ENCODE measurements around the gene SYCN.

The SYCN gene

DNA sequence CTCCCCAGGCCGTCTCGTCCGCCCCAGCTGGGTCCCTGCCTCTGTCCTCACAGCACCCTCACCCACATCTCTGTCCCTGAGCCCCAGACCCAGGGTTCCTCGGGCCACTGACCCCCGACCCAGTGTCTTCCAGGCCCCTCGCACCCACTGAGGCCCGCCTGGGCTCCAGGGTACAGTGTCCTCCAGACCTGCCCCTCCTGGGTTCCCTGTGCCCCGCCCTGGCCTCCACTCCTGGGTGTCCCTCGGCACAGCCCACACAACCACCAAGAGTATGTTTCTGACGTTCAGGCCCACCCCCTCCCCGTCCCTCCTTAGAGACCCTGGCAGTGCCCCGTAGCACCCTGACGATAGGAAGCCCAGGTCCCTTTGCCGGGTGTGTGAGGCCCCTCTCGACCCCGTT lies 29.9 kb downstream of the SYCN start:
- Histone ChIP-seq H3K4me2 (ENCODE audit: low read length, poor library complexity, severe bottlenecking) (no peak overlapping the region), H2BK15ac (ENCODE audit: low read depth, poor library complexity, severe bottlenecking) (no peak overlapping the region), H3K4me3 (ENCODE audit: insufficient read depth in 1 of 2, low read depth in 1 of 2, low read length in 2 of 2) (no peak overlapping the region), H3K9me3 (ENCODE audit: control insufficient read depth, low read length) (no peaks in the 10 kb centered on the region), H3K27me3 (ENCODE audit: control insufficient read depth in 1 of 2, insufficient read depth in 1 of 2, low read length in 2 of 2) (no peaks in the 10 kb centered on the region), H3K14ac (ENCODE audit: low read length in 2 of 2) (no peak overlapping the region), H3K27ac (ENCODE audit: low read length, poor library complexity, severe bottlenecking) (no peak overlapping the region), H3K23ac (ENCODE audit: low read length in 2 of 2) (no peak overlapping the region), H3K4me1 (ENCODE audit: control insufficient read depth, insufficient read depth, low read depth, low read length) (peaks cover 17% of the 10 kb centered on the region), H2AK5ac (ENCODE audit: low read length, severe bottlenecking) (no peak overlapping the region), H4K8ac (ENCODE audit: low read length) (no peak overlapping the region), H3K18ac (ENCODE audit: low read depth in 1 of 2, low read length in 2 of 2) (no peak overlapping the region), H2BK120ac (ENCODE audit: low read depth, low read length) (no peak overlapping the region), H3K79me1 (replicated peaks; ENCODE audit: low read length, poor library complexity, severe bottlenecking) (peaks cover 35% of the 10 kb centered on the region), H3K36me3 (ENCODE audit: control insufficient read depth in 1 of 2, insufficient read depth in 2 of 2, low read depth in 1 of 2, low read length in 2 of 2) (peaks cover 39 to 98% of the 10 kb centered on the region in 2 experiments), H2AFZ (ENCODE audit: low read depth, low read length) (no peak overlapping the region), H4K91ac (ENCODE audit: low read length) (no peak overlapping the region), H3K9ac (ENCODE audit: low read length) (no peak overlapping the region), H2BK12ac (ENCODE audit: low read length in 2 of 2) (no peak overlapping the region), H3K4ac (ENCODE audit: low read depth in 1 of 2, low read length in 2 of 2) (no peak overlapping the region), H2BK5ac (ENCODE audit: low read depth, low read length, poor library complexity, severe bottlenecking) (no peak overlapping the region)
- 89% methylated on average over 16 of the region's 16 CpGs for WGBS
- DNase-seq: no peak

DNA sequence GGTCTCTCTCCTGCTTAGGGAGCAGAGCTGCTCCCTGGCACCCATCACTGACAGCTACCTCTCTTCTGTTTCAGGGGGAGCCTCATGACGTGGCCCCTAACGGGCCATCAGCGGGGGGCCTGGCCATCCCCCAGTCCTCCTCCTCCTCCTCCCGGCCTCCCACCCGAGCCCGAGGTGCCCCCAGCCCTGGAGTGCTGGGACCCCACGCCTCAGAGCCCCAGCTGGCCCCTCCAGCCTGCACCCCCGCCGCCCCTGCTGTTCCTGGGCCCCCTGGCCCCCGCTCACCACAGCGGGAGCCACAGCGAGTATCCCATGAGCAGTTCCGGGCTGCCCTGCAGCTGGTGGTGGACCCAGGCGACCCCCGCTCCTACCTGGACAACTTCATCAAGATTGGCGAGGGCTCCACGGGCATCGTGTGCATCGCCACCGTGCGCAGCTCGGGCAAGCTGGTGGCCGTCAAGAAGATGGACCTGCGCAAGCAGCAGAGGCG lies 30.5 kb downstream of the SYCN start:
- Histone ChIP-seq H3K18ac (ENCODE audit: low read depth in 1 of 2, low read length in 2 of 2) (no peak overlapping the region), H3K4me3 (ENCODE audit: insufficient read depth in 1 of 2, low read depth in 1 of 2, low read length in 2 of 2) (no peak overlapping the region), H2BK15ac (ENCODE audit: low read depth, poor library complexity, severe bottlenecking) (no peak overlapping the region), H3K14ac (ENCODE audit: low read length in 2 of 2) (no peak overlapping the region), H3K4me2 (ENCODE audit: low read length, poor library complexity, severe bottlenecking) (no peak overlapping the region), H2BK12ac (ENCODE audit: low read length in 2 of 2) (no peak overlapping the region), H3K27ac (ENCODE audit: low read length, poor library complexity, severe bottlenecking) (no peak overlapping the region), H3K9me3 (ENCODE audit: control insufficient read depth, low read length) (no peaks in the 10 kb centered on the region), H3K23ac (ENCODE audit: low read length in 2 of 2) (no peak overlapping the region), H3K79me1 (replicated peaks; ENCODE audit: low read length, poor library complexity, severe bottlenecking) (peaks cover 36% of the 10 kb centered on the region), H2BK120ac (ENCODE audit: low read depth, low read length) (no peak overlapping the region), H3K27me3 (ENCODE audit: control insufficient read depth in 1 of 2, insufficient read depth in 1 of 2, low read length in 2 of 2) (no peaks in the 10 kb centered on the region), H3K4me1 (ENCODE audit: control insufficient read depth, insufficient read depth, low read depth, low read length) (peaks cover 17% of the 10 kb centered on the region), H2AFZ (ENCODE audit: low read depth, low read length) (no peak overlapping the region), H4K91ac (ENCODE audit: low read length) (no peak overlapping the region), H2AK5ac (ENCODE audit: low read length, severe bottlenecking) (no peak overlapping the region), H2BK5ac (ENCODE audit: low read depth, low read length, poor library complexity, severe bottlenecking) (no peak overlapping the region), H3K9ac (ENCODE audit: low read length) (no peak overlapping the region), H3K4ac (ENCODE audit: low read depth in 1 of 2, low read length in 2 of 2) (no peak overlapping the region), H3K36me3 (ENCODE audit: control insufficient read depth in 1 of 2, insufficient read depth in 2 of 2, low read depth in 1 of 2, low read length in 2 of 2) (peaks cover 34 to 98% of the 10 kb centered on the region in 2 experiments), H4K8ac (ENCODE audit: low read length) (no peak overlapping the region)
- 95% methylated on average over 23 of the region's 25 CpGs for WGBS
- no peak for DNase-seq

DNA sequence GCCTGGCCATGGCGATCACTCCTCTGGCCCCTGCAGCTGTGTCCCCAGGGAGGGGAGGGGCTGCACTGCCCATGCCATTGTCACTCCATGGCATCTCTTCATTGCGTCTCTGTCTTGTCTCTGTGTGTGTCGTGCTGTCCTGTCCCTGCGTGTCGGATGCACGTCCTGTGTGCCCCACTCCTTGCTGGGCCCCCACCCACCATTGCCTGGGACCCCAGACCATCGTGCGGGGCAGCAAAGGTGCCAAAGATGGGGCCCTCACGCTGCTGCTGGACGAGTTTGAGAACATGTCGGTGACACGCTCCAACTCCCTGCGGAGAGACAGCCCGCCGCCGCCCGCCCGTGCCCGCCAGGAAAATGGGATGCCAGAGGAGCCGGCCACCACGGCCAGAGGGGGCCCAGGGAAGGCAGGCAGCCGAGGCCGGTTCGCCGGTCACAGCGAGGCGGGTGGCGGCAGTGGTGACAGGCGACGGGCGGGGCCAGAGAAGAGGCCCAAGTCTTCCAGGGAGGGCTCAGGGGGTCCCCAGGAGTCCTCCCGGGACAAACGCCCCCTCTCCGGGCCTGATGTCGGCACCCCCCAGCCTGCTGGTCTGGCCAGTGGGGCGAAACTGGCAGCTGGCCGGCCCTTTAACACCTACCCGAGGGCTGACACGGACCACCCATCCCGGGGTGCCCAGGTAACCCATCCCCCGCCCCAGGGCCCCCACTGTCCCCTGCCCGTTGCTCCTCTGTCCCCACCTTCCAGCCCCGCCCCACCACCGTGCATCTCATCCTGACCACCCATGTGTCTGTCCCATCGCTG lies 31.2 kb downstream of the SYCN start:
- Histone ChIP-seq H3K9me3 (ENCODE audit: control insufficient read depth, low read length) (no peaks in the 10 kb centered on the region), H3K23ac (ENCODE audit: low read length in 2 of 2) (no peak overlapping the region), H3K36me3 (ENCODE audit: control insufficient read depth in 1 of 2, insufficient read depth in 2 of 2, low read depth in 1 of 2, low read length in 2 of 2) (peaks cover 29 to 98% of the 10 kb centered on the region in 2 experiments), H4K91ac (ENCODE audit: low read length) (no peak overlapping the region), H2AK5ac (ENCODE audit: low read length, severe bottlenecking) (no peak overlapping the region), H3K4me2 (ENCODE audit: low read length, poor library complexity, severe bottlenecking) (no peak overlapping the region), H2AFZ (ENCODE audit: low read depth, low read length) (no peak overlapping the region), H3K4ac (ENCODE audit: low read depth in 1 of 2, low read length in 2 of 2) (no peak overlapping the region), H3K79me1 (replicated peaks; ENCODE audit: low read length, poor library complexity, severe bottlenecking) (peaks cover 42% of the 10 kb centered on the region), H2BK120ac (ENCODE audit: low read depth, low read length) (no peak overlapping the region), H3K4me1 (ENCODE audit: control insufficient read depth, insufficient read depth, low read depth, low read length) (peaks cover 18% of the 10 kb centered on the region), H3K4me3 (ENCODE audit: insufficient read depth in 1 of 2, low read depth in 1 of 2, low read length in 2 of 2) (no peak overlapping the region), H2BK12ac (ENCODE audit: low read length in 2 of 2) (no peak overlapping the region), H2BK15ac (ENCODE audit: low read depth, poor library complexity, severe bottlenecking) (no peak overlapping the region), H3K9ac (ENCODE audit: low read length) (no peak overlapping the region), H3K14ac (ENCODE audit: low read length in 2 of 2) (no peak overlapping the region), H3K27me3 (ENCODE audit: control insufficient read depth in 1 of 2, insufficient read depth in 1 of 2, low read length in 2 of 2) (no peaks in the 10 kb centered on the region), H4K8ac (ENCODE audit: low read length) (no peak overlapping the region), H2BK5ac (ENCODE audit: low read depth, low read length, poor library complexity, severe bottlenecking) (no peak overlapping the region), H3K27ac (ENCODE audit: low read length, poor library complexity, severe bottlenecking) (no peak overlapping the region), H3K18ac (ENCODE audit: low read depth in 1 of 2, low read length in 2 of 2) (no peak overlapping the region)
- DNase-seq: no peak
- WGBS: 96% methylated on average over 40 of the region's 45 CpGs

DNA sequence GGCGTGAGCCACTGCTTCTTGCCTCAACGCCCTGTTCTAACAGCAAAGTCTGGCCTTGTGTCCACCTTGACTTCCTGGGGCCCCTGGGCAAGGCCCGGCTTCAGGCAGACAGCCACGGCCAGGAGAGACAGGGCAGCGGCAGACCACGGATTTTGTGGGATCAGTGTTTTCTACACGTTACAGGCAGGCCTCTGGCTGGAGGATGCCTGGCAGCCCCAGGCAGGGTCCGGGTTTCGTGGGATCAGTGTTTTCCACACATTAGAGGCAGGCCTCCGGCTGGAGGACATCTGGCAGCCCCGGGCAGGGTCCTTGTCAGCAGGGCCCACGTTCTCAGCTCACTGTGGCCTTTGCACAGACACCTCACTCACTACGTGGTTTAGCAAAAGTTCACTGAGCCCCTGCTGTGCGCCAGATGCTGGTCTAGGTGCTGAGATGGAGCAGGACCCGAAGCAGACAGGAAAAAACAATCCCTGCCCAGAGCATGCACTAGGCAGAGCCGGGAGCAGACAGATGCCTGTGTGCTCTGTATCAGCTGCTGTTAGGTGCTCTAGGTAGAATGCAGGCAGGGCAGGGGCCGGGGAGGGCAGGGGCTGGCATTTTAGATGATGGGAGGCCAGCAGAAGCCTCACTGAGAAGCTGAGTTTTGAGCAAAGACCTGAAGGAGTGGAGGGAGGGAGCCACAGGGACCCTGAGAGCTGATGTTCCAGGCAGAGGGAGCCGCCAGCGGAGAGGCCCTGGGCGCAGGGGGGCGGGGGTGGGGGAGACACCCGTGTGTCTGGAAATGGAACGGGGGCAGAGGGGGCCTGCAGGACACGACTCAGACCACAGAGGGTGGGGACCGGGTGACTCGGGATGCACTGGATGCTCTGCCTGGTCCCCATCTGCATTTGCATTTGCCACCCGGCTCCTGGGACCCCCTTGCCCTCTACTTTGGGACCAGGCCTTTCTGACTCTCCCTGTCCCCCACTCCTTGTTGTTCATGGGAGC lies 32.3 kb downstream of the SYCN start:
- 85% methylated on average over 26 of the region's 27 CpGs for WGBS

More for the DNA sequence above, 32.3 kb downstream of the SYCN start:
- Histone ChIP-seq H3K9ac (ENCODE audit: low read length) (no peak overlapping the region), H4K91ac (ENCODE audit: low read length) (no peak overlapping the region), H2BK5ac (ENCODE audit: low read depth, low read length, poor library complexity, severe bottlenecking) (no peak overlapping the region), H2BK12ac (ENCODE audit: low read length in 2 of 2) (no peak overlapping the region), H2AFZ (ENCODE audit: low read depth, low read length) (no peak overlapping the region), H3K27me3 (ENCODE audit: control insufficient read depth in 1 of 2, insufficient read depth in 1 of 2, low read length in 2 of 2) (no peaks in the 10 kb centered on the region), H3K4me3 (ENCODE audit: insufficient read depth in 1 of 2, low read depth in 1 of 2, low read length in 2 of 2) (no peak overlapping the region), H3K4me2 (ENCODE audit: low read length, poor library complexity, severe bottlenecking) (no peak overlapping the region), H3K79me1 (replicated peaks; ENCODE audit: low read length, poor library complexity, severe bottlenecking) (peaks cover 52% of the 10 kb centered on the region), H2AK5ac (ENCODE audit: low read length, severe bottlenecking) (no peak overlapping the region), H2BK120ac (ENCODE audit: low read depth, low read length) (no peak overlapping the region), H3K23ac (ENCODE audit: low read length in 2 of 2) (no peak overlapping the region), H3K18ac (ENCODE audit: low read depth in 1 of 2, low read length in 2 of 2) (no peak overlapping the region), H3K9me3 (ENCODE audit: control insufficient read depth, low read length) (no peaks in the 10 kb centered on the region), H3K14ac (ENCODE audit: low read length in 2 of 2) (no peak overlapping the region), H3K4ac (ENCODE audit: low read depth in 1 of 2, low read length in 2 of 2) (no peak overlapping the region), H3K4me1 (ENCODE audit: control insufficient read depth, insufficient read depth, low read depth, low read length) (peaks cover 27% of the 10 kb centered on the region), H4K8ac (ENCODE audit: low read length) (no peak overlapping the region), H3K36me3 (ENCODE audit: control insufficient read depth in 1 of 2, insufficient read depth in 2 of 2, low read depth in 1 of 2, low read length in 2 of 2) (peaks cover 20 to 95% of the 10 kb centered on the region in 2 experiments), H2BK15ac (ENCODE audit: low read depth, poor library complexity, severe bottlenecking) (no peak overlapping the region), H3K27ac (ENCODE audit: low read length, poor library complexity, severe bottlenecking) (no peak overlapping the region)
- DNase-seq: no peak
